Uterus (tissue), 4 donors: ENCODE results near the gene TRAF5. TPM values are rescaled to one million over a fixed set of nuclear protein-coding genes. Genes with fewer than 3 reads are reported as not detected.

Experiments used
- DNase-seq, 2 donors: peaks; one replicate each; pipeline ENCODE4 v3.0.0-alpha.2; 2019 to 2020
- H3K27ac ChIP-seq, 2 donors: fragments of 200-600 bp; sonication (generic); 1 replicate in 1 of 2; 2 replicates in 1 of 2; pipeline ENCODE4 v1.5.1; 2016 to 2018
- H3K27me3 ChIP-seq, 2 donors: fragments of 200-600 bp; sonication (generic); one replicate each; pipeline ENCODE4 v1.5.1; 2018 to 2019; ENCODE audit warnings: control low read depth in 1 of 2
- H3K36me3 ChIP-seq, 2 donors: fragments of 200-600 bp; sonication (generic); one replicate each; pipeline ENCODE4 v1.5.1; 2019; ENCODE audit warnings: control low read depth in 1 of 2
- H3K4me1 ChIP-seq, 2 donors: fragments of 200-600 bp; sonication (generic); one replicate each; pipeline ENCODE4 v1.5.1; 2018 to 2019; ENCODE audit warnings: control low read depth in 1 of 2
- H3K4me3 ChIP-seq, 2 donors: fragments of 200-600 bp; sonication (generic); 1 replicate in 1 of 2; 2 replicates in 1 of 2; pipeline ENCODE4 v1.5.1; 2018 to 2019; ENCODE audit warnings: mild to moderate bottlenecking in 1 of 2
- H3K9me3 ChIP-seq, 2 donors: fragments of 200-600 bp; sonication (generic); one replicate each; pipeline ENCODE4 v1.5.1; 2019; ENCODE audit warnings: control low read depth in 1 of 2
- CTCF ChIP-seq, 4 experiments: fragments of 200-600 bp in 2 of 4; fragments of 450-650 bp in 2 of 4; sonication (generic) in 2 of 4; IDR thresholded peaks; one replicate each; pipeline ENCODE4 v1.5.1; 2016 to 2019; ENCODE audit warnings: antibody characterized with exemption in 4 of 4, mild to moderate bottlenecking in 2 of 4, moderate library complexity in 1 of 4
- POLR2A ChIP-seq, 2 donors: fragments of 450-650 bp; IDR thresholded peaks; one replicate each; pipeline ENCODE4 v1.6.1; 2016; ENCODE audit warnings: antibody characterized with exemption in 2 of 2, mild to moderate bottlenecking in 1 of 2, moderate library complexity in 1 of 2
- intact Hi-C: fragments of 100-400 bp; cut with DNase I; formaldehyde crosslinking; loops from one replicate; pipeline ENCODE4 v1.15.1; 2023; ENCODE audit warnings: low total_unique reads
- total RNA-seq, 4 donors: library from RNA; depleted of rRNA in 3 of 4; stranded (reverse); fragments of >200 nt in 3 of 4; gene quantifications; one replicate each; pipeline versions ENCODE4 v1.1.0 to v1.2.4, GENCODE V29; 2014 to 2023
- donor health status: DM: yes; HTN: yes; CAD: no.

The TRAF5 gene
- total RNA-seq, 4 donors from 2014 or later, result 17.1 to 98.6 (median 53.3) TPM

- Histone ChIP-seq H3K4me3 (no peak overlapping the region), H3K4me1 (no peaks in the 10 kb centered on the region), H3K36me3 (no peaks in the 10 kb centered on the region), H3K27me3 (no peaks in the 10 kb centered on the region), H3K27ac (no peak overlapping the region), H3K9me3 (no peaks in the 10 kb centered on the region)
- intact Hi-C loops, result no loop called here
- TF ChIP-seq POLR2A (IDR thresholded peaks at IDR 0.05), result no peak
- no peak for TF ChIP-seq CTCF (IDR thresholded peaks at IDR 0.05)
- DNase-seq, result no peak
Measured at GRCh38 chr1:211358685-211359084, 32.1 kb downstream of the TRAF5 start.

- no peaks in the 10 kb centered on the region for H3K9me3 ChIP-seq
- no peaks in the 10 kb centered on the region for H3K36me3 ChIP-seq
- no peaks in the 10 kb centered on the region for H3K4me1 ChIP-seq
- DNase-seq, result no peak
- TF ChIP-seq CTCF (IDR thresholded peaks at IDR 0.05) (no peak), POLR2A (IDR thresholded peaks at IDR 0.05) (no peak)
- intact Hi-C loops, result no loop called here
- H3K27me3 ChIP-seq, result no peaks in the 10 kb centered on the region
- H3K27ac ChIP-seq, result no peak overlapping the region
- H3K4me3 ChIP-seq, result no peak overlapping the region
Measured at GRCh38 chr1:211359876-211360275, 33.2 kb downstream of the TRAF5 start.

DNA sequence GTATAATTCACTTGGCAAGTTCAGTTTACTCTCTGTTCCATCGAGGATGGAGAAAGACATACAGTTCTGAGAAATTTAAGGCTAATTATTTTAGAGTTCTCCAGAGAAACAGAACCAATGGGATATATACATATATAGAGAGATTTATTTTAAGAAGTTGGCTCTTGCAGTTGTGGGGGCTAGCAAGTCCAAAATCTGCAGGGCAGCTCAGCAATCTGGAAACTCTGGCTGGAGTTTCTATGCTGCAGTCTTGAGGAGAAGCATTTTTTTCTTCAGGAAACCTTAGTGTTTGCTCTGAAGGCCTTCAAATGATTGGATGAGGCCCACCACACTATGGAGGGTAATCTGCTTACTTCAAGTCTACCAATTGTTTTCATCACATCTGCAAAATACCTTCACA, 34.6 kb downstream of the TRAF5 start:
- Histone ChIP-seq H3K9me3 (no peaks in the 10 kb centered on the region), H3K4me3 (no peak overlapping the region), H3K27me3 (no peaks in the 10 kb centered on the region), H3K4me1 (no peaks in the 10 kb centered on the region), H3K27ac (no peak overlapping the region), H3K36me3 (no peaks in the 10 kb centered on the region)
- TF ChIP-seq CTCF (IDR thresholded peaks at IDR 0.05) (no peak), POLR2A (IDR thresholded peaks at IDR 0.05) (no peak)
- DNase-seq, result no peak
- intact Hi-C loops, result no loop called here

GRCh38 chr1:211369640-211370039, 43.0 kb downstream of the TRAF5 start:
- H3K36me3 ChIP-seq, result no peaks in the 10 kb centered on the region
- H3K4me3 ChIP-seq, result no peak overlapping the region
- TF ChIP-seq CTCF (IDR thresholded peaks at IDR 0.05) (no peak), POLR2A (IDR thresholded peaks at IDR 0.05) (no peak)
- H3K27ac ChIP-seq, result no peak overlapping the region
- intact Hi-C loops, result no loop called here
- DNase-seq, result no peak
- H3K4me1 ChIP-seq, result no peaks in the 10 kb centered on the region
- H3K9me3 ChIP-seq, result no peaks in the 10 kb centered on the region
- no peaks in the 10 kb centered on the region for H3K27me3 ChIP-seq

- no peaks in the 10 kb centered on the region for H3K36me3 ChIP-seq
- intact Hi-C loops, result no loop called here
Measured at GRCh38 chr1:211370669-211371068, 44.0 kb downstream of the TRAF5 start.

More at GRCh38 chr1:211370669-211371068, 44.0 kb downstream of the TRAF5 start:
- no peak overlapping the region for H3K27ac ChIP-seq
- TF ChIP-seq CTCF (IDR thresholded peaks at IDR 0.05) (no peak), POLR2A (IDR thresholded peaks at IDR 0.05) (no peak)
- no peaks in the 10 kb centered on the region for H3K9me3 ChIP-seq
- no peak overlapping the region for H3K4me3 ChIP-seq
- no peak for DNase-seq
- H3K4me1 ChIP-seq, result no peaks in the 10 kb centered on the region
- H3K27me3 ChIP-seq, result no peaks in the 10 kb centered on the region
